GM12875 (cell line): Measurements from ENCODE around the gene OTX2.

Source experiments
- H3K4me3 ChIP-seq: one replicate; pipeline ENCODE4 v1.5.1; 2011; ENCODE audit warnings: low read depth, low read length, control low read depth
- CTCF ChIP-seq: IDR thresholded peaks from 2 replicates; pipeline ENCODE4 v1.5.1; 2011; ENCODE audit warnings: low read depth, mild to moderate bottlenecking, control low read depth, inconsistent platforms, low read length, moderate library complexity, borderline replicate concordance; ENCODE audit not compliant: insufficient read depth

The OTX2 gene

GRCh38 chr14:56817396-56817921 is 7.2 kb upstream of the OTX2 start:
- no peak overlapping the region for H3K4me3 ChIP-seq
- no peak for TF ChIP-seq CTCF

GRCh38 chr14:56816574-56817391 is 6.5 kb upstream of the OTX2 start:
- no peak overlapping the region for H3K4me3 ChIP-seq
- TF ChIP-seq CTCF: no peak

- H3K4me3 ChIP-seq: no peak overlapping the region
- no peak for TF ChIP-seq CTCF
Measured at GRCh38 chr14:56815745-56816144, 5.5 kb upstream of the OTX2 start.

GRCh38 chr14:56814969-56815700 is 4.9 kb upstream of the OTX2 start:
- TF ChIP-seq CTCF: no peak

GRCh38 chr14:56814519-56814959 is 4.3 kb upstream of the OTX2 start:
- no peak overlapping the region for H3K4me3 ChIP-seq
- no peak for TF ChIP-seq CTCF

More at GRCh38 chr14:56814969-56815700, 4.9 kb upstream of the OTX2 start:
- no peak overlapping the region for H3K4me3 ChIP-seq

GRCh38 chr14:56813143-56813551 is 2.9 kb upstream of the OTX2 start:
- no peak overlapping the region for H3K4me3 ChIP-seq
- TF ChIP-seq CTCF: no peak
